A549 (cell line): Measurements from ENCODE around the gene ASAP2.

Experiments
- BHLHE40 ChIP-seq: IDR thresholded peaks from 2 replicates; pipeline ENCODE4 v1.6.1; 2012; ENCODE audit warnings: low read depth, low read length, inconsistent platforms
- CEBPB ChIP-seq, 2 experiments: fragments of >200 bp in 1 of 2; sonication (Bioruptor Twin) in 1 of 2; formaldehyde crosslinking in 1 of 2; IDR thresholded peaks; 2 replicates each; pipeline ENCODE4 v1.6.1; 2012 to 2016
- EP300 ChIP-seq, 2 experiments: fragments of >200 bp; sonication (Bioruptor Twin); formaldehyde crosslinking; IDR thresholded peaks; 2 replicates in 1 of 2; 3 replicates in 1 of 2; pipeline ENCODE4 v1.6.1; 2016 to 2017
- ESRRA ChIP-seq: fragments of 150-350 bp; IDR thresholded peaks from 2 replicates; pipeline ENCODE4 v1.6.1; 2014; ENCODE audit warnings: mild to moderate bottlenecking, low read length, borderline replicate concordance
- POLR2A ChIP-seq: IDR thresholded peaks from 2 replicates; pipeline ENCODE4 v1.6.1; 2012; ENCODE audit warnings: mild to moderate bottlenecking, low read length
- RFX5 ChIP-seq: fragments of 450-650 bp; IDR thresholded peaks from 2 replicates; pipeline ENCODE4 v1.7.1; 2014; ENCODE audit warnings: antibody characterized with exemption, mild to moderate bottlenecking, moderate library complexity
- SMC3 ChIP-seq: fragments of >200 bp; sonication (Bioruptor Twin); formaldehyde crosslinking; IDR thresholded peaks from 3 replicates; pipeline ENCODE4 v1.6.1; 2018; ENCODE audit warnings: inconsistent platforms
- TF ChIP-seq, protein P1 (sequence below): fragments of 450-650 bp; IDR thresholded peaks from 2 replicates; pipeline ENCODE4 v1.6.1; 2014; ENCODE audit warnings: antibody characterized with exemption
- TF ChIP-seq, protein P2 (sequence below): fragments of >200 bp; sonication (Bioruptor Twin); formaldehyde crosslinking; IDR thresholded peaks from 3 replicates; pipeline ENCODE4 v1.5.1; 2016
- TF ChIP-seq, protein P3 (sequence below): fragments of 200-600 bp; sonication (generic); IDR thresholded peaks from 2 replicates; pipeline ENCODE4 v1.6.1; 2016; ENCODE audit warnings: antibody characterized with exemption, mild to moderate bottlenecking, moderate library complexity
- TF ChIP-seq, protein P4 (sequence below): IDR thresholded peaks from 2 replicates; pipeline ENCODE4 v1.6.1; 2012

DNA sequence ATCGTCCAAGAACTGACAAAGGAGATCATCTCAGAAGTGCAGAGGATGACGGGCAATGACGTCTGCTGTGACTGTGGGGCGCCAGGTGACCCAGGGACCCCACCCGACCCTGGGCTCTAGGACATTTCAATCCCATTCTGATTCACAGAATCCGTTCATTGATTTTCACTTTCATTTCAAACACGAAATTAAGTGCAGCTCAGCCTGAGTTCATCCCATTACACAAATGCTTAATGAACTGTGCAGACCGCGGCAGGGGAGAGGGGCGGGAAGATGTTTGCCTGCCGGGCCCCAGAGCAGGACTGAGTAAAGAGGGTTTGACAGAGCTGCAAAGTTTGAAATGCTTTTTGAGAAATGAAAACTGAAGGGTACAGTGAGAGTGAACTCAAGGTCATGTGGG lies 149.6 kb downstream of the ASAP2 start:
- TF ChIP-seq, protein P1, sequence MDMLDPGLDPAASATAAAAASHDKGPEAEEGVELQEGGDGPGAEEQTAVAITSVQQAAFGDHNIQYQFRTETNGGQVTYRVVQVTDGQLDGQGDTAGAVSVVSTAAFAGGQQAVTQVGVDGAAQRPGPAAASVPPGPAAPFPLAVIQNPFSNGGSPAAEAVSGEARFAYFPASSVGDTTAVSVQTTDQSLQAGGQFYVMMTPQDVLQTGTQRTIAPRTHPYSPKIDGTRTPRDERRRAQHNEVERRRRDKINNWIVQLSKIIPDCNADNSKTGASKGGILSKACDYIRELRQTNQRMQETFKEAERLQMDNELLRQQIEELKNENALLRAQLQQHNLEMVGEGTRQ, result no peak
- TF ChIP-seq EP300 (IDR thresholded peaks at IDR 0.05) (no peak), POLR2A (no peak), SMC3 (no peak), ESRRA (no peak), BHLHE40 (no peak), RFX5 (no peak), CEBPB (IDR thresholded peaks at IDR 0.05) (no peak)
- TF ChIP-seq, protein P2, sequence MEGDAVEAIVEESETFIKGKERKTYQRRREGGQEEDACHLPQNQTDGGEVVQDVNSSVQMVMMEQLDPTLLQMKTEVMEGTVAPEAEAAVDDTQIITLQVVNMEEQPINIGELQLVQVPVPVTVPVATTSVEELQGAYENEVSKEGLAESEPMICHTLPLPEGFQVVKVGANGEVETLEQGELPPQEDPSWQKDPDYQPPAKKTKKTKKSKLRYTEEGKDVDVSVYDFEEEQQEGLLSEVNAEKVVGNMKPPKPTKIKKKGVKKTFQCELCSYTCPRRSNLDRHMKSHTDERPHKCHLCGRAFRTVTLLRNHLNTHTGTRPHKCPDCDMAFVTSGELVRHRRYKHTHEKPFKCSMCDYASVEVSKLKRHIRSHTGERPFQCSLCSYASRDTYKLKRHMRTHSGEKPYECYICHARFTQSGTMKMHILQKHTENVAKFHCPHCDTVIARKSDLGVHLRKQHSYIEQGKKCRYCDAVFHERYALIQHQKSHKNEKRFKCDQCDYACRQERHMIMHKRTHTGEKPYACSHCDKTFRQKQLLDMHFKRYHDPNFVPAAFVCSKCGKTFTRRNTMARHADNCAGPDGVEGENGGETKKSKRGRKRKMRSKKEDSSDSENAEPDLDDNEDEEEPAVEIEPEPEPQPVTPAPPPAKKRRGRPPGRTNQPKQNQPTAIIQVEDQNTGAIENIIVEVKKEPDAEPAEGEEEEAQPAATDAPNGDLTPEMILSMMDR, result no peak
- TF ChIP-seq, protein P3, sequence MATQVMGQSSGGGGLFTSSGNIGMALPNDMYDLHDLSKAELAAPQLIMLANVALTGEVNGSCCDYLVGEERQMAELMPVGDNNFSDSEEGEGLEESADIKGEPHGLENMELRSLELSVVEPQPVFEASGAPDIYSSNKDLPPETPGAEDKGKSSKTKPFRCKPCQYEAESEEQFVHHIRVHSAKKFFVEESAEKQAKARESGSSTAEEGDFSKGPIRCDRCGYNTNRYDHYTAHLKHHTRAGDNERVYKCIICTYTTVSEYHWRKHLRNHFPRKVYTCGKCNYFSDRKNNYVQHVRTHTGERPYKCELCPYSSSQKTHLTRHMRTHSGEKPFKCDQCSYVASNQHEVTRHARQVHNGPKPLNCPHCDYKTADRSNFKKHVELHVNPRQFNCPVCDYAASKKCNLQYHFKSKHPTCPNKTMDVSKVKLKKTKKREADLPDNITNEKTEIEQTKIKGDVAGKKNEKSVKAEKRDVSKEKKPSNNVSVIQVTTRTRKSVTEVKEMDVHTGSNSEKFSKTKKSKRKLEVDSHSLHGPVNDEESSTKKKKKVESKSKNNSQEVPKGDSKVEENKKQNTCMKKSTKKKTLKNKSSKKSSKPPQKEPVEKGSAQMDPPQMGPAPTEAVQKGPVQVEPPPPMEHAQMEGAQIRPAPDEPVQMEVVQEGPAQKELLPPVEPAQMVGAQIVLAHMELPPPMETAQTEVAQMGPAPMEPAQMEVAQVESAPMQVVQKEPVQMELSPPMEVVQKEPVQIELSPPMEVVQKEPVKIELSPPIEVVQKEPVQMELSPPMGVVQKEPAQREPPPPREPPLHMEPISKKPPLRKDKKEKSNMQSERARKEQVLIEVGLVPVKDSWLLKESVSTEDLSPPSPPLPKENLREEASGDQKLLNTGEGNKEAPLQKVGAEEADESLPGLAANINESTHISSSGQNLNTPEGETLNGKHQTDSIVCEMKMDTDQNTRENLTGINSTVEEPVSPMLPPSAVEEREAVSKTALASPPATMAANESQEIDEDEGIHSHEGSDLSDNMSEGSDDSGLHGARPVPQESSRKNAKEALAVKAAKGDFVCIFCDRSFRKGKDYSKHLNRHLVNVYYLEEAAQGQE, result no peak
- TF ChIP-seq, protein P4, sequence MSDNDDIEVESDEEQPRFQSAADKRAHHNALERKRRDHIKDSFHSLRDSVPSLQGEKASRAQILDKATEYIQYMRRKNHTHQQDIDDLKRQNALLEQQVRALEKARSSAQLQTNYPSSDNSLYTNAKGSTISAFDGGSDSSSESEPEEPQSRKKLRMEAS, result no peak
